A549 (cell line): ENCODE results near the gene CGREF1. TPM values are rescaled to one million over a fixed set of nuclear protein-coding genes. Genes with fewer than 3 reads are reported as not detected.

Experiments used
- ATAC-seq, 2 experiments: fragments of 200-7000 bp in 1 of 2; fragments of >200 bp in 1 of 2; cut with Nextera tagmentation in 1 of 2; cut with Tn5 transposase in 1 of 2; 3 replicates each; pipeline versions ENCODE4 v1.8.0 to v1.9.1; 2018 to 2020; ENCODE audit warnings: mild to moderate bottlenecking in 1 of 2, moderate library complexity in 1 of 2
- CTCF ChIA-PET: fragments of 300-600 bp; sonication (Branson Sonifier 250); formaldehyde crosslinking; extraction: SDS; loops from one replicate; lab custom pipeline; 2021; ENCODE audit warnings: antibody characterized with exemption, inconsistent platforms; lab: Yijun Ruan, JAX
- POLR2A ChIA-PET: fragments of 350-600 bp; formaldehyde crosslinking; extraction: SDS; loops from one replicate; lab custom pipeline; 2021; ENCODE audit warnings: antibody characterized with exemption, inconsistent platforms; lab: Yijun Ruan, JAX
- DNase-seq, 2 experiments: peaks; one replicate each; pipeline versions ENCODE4 v3.0.0 to v3.0.0-alpha.2; 2011 to 2016; ENCODE audit warnings: low read depth in 1 of 2, low spot score in 1 of 2
- FAIRE-seq: peaks from 2 replicates; lab custom pipeline; 2011; peaks lifted over from hg19 to GRCh38; lab: Jason Lieb, UNC
- H3K27ac ChIP-seq, 2 experiments: fragments of >200 bp; sonication (Bioruptor Twin); formaldehyde crosslinking; 3 replicates each; pipeline ENCODE4 v1.5.1; 2016 to 2017
- H3K4me1 ChIP-seq: fragments of >200 bp; sonication (Bioruptor Twin); formaldehyde crosslinking; 3 replicates; pipeline ENCODE4 v1.6.1; 2016
- H3K4me2 ChIP-seq: fragments of >200 bp; sonication (Bioruptor Twin); formaldehyde crosslinking; 3 replicates; pipeline ENCODE4 v1.6.1; 2016
- H3K4me3 ChIP-seq: fragments of >200 bp; sonication (Bioruptor Twin); formaldehyde crosslinking; 3 replicates; pipeline ENCODE4 v1.5.1; 2016
- H3K9me3 ChIP-seq: fragments of >200 bp; sonication (Bioruptor Twin); formaldehyde crosslinking; 3 replicates; pipeline ENCODE4 v1.6.1; 2016
- CBX2 ChIP-seq: fragments of 200-600 bp; sonication (generic); IDR thresholded peaks from 2 replicates; pipeline ENCODE4 v1.6.1; 2016; ENCODE audit warnings: low read depth, mild to moderate bottlenecking, borderline replicate concordance
- CHD4 ChIP-seq: fragments of 200-600 bp; sonication (generic); IDR thresholded peaks from 2 replicates; pipeline ENCODE4 v1.6.1; 2016; ENCODE audit warnings: antibody characterized with exemption, mild to moderate bottlenecking, borderline replicate concordance
- EHMT2 ChIP-seq: fragments of 200-600 bp; sonication (generic); IDR thresholded peaks from 2 replicates; pipeline ENCODE4 v1.6.1; 2016; ENCODE audit warnings: antibody characterized with exemption, low read depth, mild to moderate bottlenecking, moderate library complexity
- ESRRA ChIP-seq: fragments of 150-350 bp; IDR thresholded peaks from 2 replicates; pipeline ENCODE4 v1.6.1; 2014; ENCODE audit warnings: mild to moderate bottlenecking, low read length, borderline replicate concordance
- FOSB ChIP-seq: fragments of 250-450 bp; sonication (Bioruptor Pico); IDR thresholded peaks from 2 replicates; pipeline ENCODE4 v1.5.0; 2020; ENCODE audit warnings: mild to moderate bottlenecking, moderate library complexity
- FOXS1 ChIP-seq: fragments of 250-450 bp; sonication (Bioruptor Pico); IDR thresholded peaks from 2 replicates; pipeline ENCODE4 v1.5.0; 2020; ENCODE audit warnings: mild to moderate bottlenecking, moderate library complexity
- HDAC2 ChIP-seq: fragments of 200-600 bp; sonication (generic); IDR thresholded peaks from 2 replicates; pipeline ENCODE4 v1.6.1; 2016
- HOXA7 ChIP-seq: fragments of 250-450 bp; sonication (Bioruptor Pico); IDR thresholded peaks from 2 replicates; pipeline ENCODE4 v1.5.0; 2020; ENCODE audit warnings: mild to moderate bottlenecking, moderate library complexity
- KDM1A ChIP-seq: fragments of 200-600 bp; sonication (generic); IDR thresholded peaks from 2 replicates; pipeline ENCODE4 v1.6.1; 2016; ENCODE audit warnings: low read depth, mild to moderate bottlenecking
- KDM5A ChIP-seq: fragments of 200-600 bp; sonication (generic); IDR thresholded peaks from 2 replicates; pipeline ENCODE4 v1.6.1; 2016; ENCODE audit warnings: antibody characterized with exemption, mild to moderate bottlenecking
- MAFK ChIP-seq: fragments of 450-650 bp; IDR thresholded peaks from 2 replicates; pipeline ENCODE4 v1.6.1; 2014; ENCODE audit not compliant: partially characterized antibody
- MAZ ChIP-seq: fragments of 150-350 bp; IDR thresholded peaks from 2 replicates; pipeline ENCODE4 v1.6.1; 2014; ENCODE audit warnings: antibody characterized with exemption, low read depth, low read length, borderline replicate concordance
- NFE2L2 ChIP-seq: fragments of 150-350 bp; conservative IDR thresholded peaks from 2 replicates; pipeline ENCODE4 v1.6.1; 2014; ENCODE audit warnings: low read length
- NPAS2 ChIP-seq: fragments of 250-450 bp; sonication (Bioruptor Pico); IDR thresholded peaks from 2 replicates; pipeline ENCODE4 v1.8.0; 2022; ENCODE audit warnings: mild to moderate bottlenecking, moderate library complexity, borderline replicate concordance
- NR3C1 ChIP-seq: fragments of >200 bp; sonication (Bioruptor Twin); formaldehyde crosslinking; IDR thresholded peaks from 3 replicates; pipeline ENCODE4 v1.6.1; 2017
- POLR2A ChIP-seq: IDR thresholded peaks from 2 replicates; pipeline ENCODE4 v1.6.1; 2012; ENCODE audit warnings: mild to moderate bottlenecking, low read length
- POLR2AphosphoS2 ChIP-seq: conservative IDR thresholded peaks from 2 replicates; pipeline ENCODE4 v1.6.1; 2012; ENCODE audit warnings: low read length, improper control_type of control experiment, inconsistent platforms
- RNF2 ChIP-seq: fragments of 200-600 bp; sonication (generic); IDR thresholded peaks from 2 replicates; pipeline ENCODE4 v1.6.1; 2016; ENCODE audit warnings: low read depth, mild to moderate bottlenecking, antibody characterized with exemption, moderate library complexity, borderline replicate concordance
- ZFP36 ChIP-seq: fragments of 450-650 bp; IDR thresholded peaks from 2 replicates; pipeline ENCODE4 v1.6.1; 2014; ENCODE audit warnings: borderline replicate concordance; ENCODE audit not compliant: partially characterized antibody
- ZNF302 ChIP-seq: fragments of 250-450 bp; sonication (Bioruptor Pico); IDR thresholded peaks from 2 replicates; pipeline ENCODE4 v1.9.0; 2021; ENCODE audit warnings: inconsistent platforms, mild to moderate bottlenecking, moderate library complexity
- WGBS: methylation state at CpG from one replicate; pipeline ENCODE4 v1.1.6; 2017; ENCODE audit errors: missing lambda C conversion rate; 5-methylcytosine and 5-hydroxymethylcytosine counted together
- polyA plus RNA-seq, 4 experiments: library from polyadenylated mRNA; depleted of rRNA in 3 of 4; stranded (reverse); fragments of >200 nt; fragmentation: RNase III in 1 of 4; extraction: RNeasy Plus Mini Kit Qiagen cat#74134 plus additional on column Dnase treatment in 1 of 4; gene quantifications; 2 replicates in 3 of 4; 3 replicates in 1 of 4; pipeline ENCODE4 v1.2.3, GENCODE V29; 2011 to 2017
- TF ChIP-seq, protein P1 (sequence below): fragments of >200 bp; sonication (Bioruptor Twin); formaldehyde crosslinking; IDR thresholded peaks from 3 replicates; pipeline ENCODE4 v1.5.1; 2016
- TF ChIP-seq, protein P2 (sequence below): fragments of 250-450 bp; sonication (Bioruptor Pico); IDR thresholded peaks from 2 replicates; pipeline ENCODE4 v1.5.0; 2020; ENCODE audit warnings: low read depth, mild to moderate bottlenecking, moderate library complexity
- TF ChIP-seq, protein P3 (sequence below): IDR thresholded peaks from 2 replicates; pipeline ENCODE4 v1.6.1; 2012
- TF ChIP-seq, protein P4 (sequence below): fragments of 200-600 bp; sonication (generic); IDR thresholded peaks from 2 replicates; pipeline ENCODE4 v1.6.1; 2016; ENCODE audit warnings: antibody characterized with exemption, mild to moderate bottlenecking, moderate library complexity
- TF ChIP-seq, protein P5 (sequence below): fragments of 250-450 bp; sonication (Bioruptor Pico); IDR thresholded peaks from 2 replicates; pipeline ENCODE4 v1.5.0; 2021; ENCODE audit warnings: mild to moderate bottlenecking, moderate library complexity, borderline replicate concordance
- TF ChIP-seq, protein P6 (sequence below): fragments of 450-650 bp; IDR thresholded peaks from 2 replicates; pipeline ENCODE4 v1.6.1; 2014; ENCODE audit warnings: antibody characterized with exemption

CGREF1 gene
- polyA plus RNA-seq, 2 of the 4 experiments (the other 2 are of a cell fraction), result 5.1 to 5.8 TPM

DNA sequence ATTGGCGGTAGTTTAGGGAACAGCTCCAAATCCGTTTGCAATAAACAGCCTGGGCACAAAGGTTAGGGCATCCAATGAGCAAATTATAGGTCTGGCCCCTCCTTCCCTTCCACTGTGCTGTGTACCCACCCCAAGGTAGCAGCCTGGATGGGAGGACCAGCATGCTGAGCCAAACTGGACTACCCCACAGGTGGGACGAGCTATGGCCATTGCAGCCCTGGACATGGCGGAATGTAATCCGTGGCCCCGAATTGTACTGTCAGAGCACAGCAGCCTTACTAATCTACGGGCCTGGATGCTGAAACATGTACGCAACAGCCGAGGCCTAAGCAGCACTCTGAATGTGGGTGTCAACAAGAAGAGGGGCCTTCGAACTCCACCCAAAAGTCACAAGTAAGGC, 60.7 kb downstream of the CGREF1 start:
- FAIRE-seq (no peak), ATAC-seq (no peak), DNase-seq (no peak)
- Histone ChIP-seq H3K4me2 (no peak overlapping the region), H3K9me3 (no peaks in the 10 kb centered on the region), H3K27ac (no peak overlapping the region), H3K4me1 (no peaks in the 10 kb centered on the region), H3K4me3 (no peak overlapping the region)
- WGBS, result 89% methylated on average over 10 of the region's 10 CpGs
- TF ChIP-seq RNF2, result no peak
- TF ChIP-seq CBX2, result no peak
- TF ChIP-seq, protein P1, sequence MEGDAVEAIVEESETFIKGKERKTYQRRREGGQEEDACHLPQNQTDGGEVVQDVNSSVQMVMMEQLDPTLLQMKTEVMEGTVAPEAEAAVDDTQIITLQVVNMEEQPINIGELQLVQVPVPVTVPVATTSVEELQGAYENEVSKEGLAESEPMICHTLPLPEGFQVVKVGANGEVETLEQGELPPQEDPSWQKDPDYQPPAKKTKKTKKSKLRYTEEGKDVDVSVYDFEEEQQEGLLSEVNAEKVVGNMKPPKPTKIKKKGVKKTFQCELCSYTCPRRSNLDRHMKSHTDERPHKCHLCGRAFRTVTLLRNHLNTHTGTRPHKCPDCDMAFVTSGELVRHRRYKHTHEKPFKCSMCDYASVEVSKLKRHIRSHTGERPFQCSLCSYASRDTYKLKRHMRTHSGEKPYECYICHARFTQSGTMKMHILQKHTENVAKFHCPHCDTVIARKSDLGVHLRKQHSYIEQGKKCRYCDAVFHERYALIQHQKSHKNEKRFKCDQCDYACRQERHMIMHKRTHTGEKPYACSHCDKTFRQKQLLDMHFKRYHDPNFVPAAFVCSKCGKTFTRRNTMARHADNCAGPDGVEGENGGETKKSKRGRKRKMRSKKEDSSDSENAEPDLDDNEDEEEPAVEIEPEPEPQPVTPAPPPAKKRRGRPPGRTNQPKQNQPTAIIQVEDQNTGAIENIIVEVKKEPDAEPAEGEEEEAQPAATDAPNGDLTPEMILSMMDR, result no peak
- no peak for TF ChIP-seq POLR2A
- TF ChIP-seq NR3C1, result no peak
- no peak for TF ChIP-seq ZFP36
- no peak for TF ChIP-seq ESRRA
- no peak for TF ChIP-seq HOXA7
- TF ChIP-seq FOXS1 (CRISPR knock-in tag), result no peak
- no peak for TF ChIP-seq HDAC2
- TF ChIP-seq CHD4, result no peak
- no peak for TF ChIP-seq NPAS2
- TF ChIP-seq, protein P2, sequence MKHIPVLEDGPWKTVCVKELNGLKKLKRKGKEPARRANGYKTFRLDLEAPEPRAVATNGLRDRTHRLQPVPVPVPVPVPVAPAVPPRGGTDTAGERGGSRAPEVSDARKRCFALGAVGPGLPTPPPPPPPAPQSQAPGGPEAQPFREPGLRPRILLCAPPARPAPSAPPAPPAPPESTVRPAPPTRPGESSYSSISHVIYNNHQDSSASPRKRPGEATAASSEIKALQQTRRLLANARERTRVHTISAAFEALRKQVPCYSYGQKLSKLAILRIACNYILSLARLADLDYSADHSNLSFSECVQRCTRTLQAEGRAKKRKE (CRISPR knock-in tag), result no peak
- TF ChIP-seq, protein P3, sequence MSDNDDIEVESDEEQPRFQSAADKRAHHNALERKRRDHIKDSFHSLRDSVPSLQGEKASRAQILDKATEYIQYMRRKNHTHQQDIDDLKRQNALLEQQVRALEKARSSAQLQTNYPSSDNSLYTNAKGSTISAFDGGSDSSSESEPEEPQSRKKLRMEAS, result no peak
- TF ChIP-seq KDM1A, result no peak
- CTCF ChIA-PET, result interaction anchor here (0.7 to 18.7 kb wide), 5 partner anchors 11 to 453 kb away, joined by 3 to 253 read pairs (median 6); partner anchors contain the start of genes EMILIN1, KHK and OST4
- POLR2A ChIA-PET, result interaction anchor here (5.5 kb wide), 1 partner anchor 13 kb away, joined by 35 read pairs; the partner anchor contains the start of gene OST4

DNA sequence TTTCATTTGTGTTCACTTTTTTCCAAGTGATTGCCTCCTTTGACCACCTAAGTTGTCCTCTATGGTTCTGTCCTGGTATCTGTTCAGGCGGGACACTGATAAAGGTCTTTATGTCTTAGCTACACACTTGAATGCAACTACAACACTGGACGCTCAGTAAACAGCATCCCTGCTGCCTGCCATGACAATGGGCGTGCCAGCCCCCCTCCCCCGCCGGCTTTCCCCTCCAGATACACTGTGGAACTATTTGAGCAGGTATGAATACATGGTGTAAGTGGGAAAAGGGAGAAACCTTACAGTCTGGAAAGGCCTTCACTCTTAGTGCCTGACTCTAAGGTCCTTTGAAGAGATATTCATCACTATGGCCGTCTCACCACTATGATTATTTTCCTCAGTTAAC, 61.7 kb downstream of the CGREF1 start:
- WGBS, result 88% methylated on average over 6 of the region's 6 CpGs
- Histone ChIP-seq H3K4me1 (peaks cover 6% of the 10 kb centered on the region; the same call in 1 of the 3 replicates), H3K4me2 (no peak overlapping the region), H3K4me3 (no peak overlapping the region), H3K9me3 (no peaks in the 10 kb centered on the region), H3K27ac (no peak overlapping the region)
- ChIA-PET CTCF (interaction anchor here (1.5 to 18.7 kb wide), 5 partner anchors 12 to 134 kb away, joined by 3 to 253 read pairs (median 16); partner anchors contain the start of genes EMILIN1, KHK and OST4), POLR2A (interaction anchor here (5.5 kb wide), 1 partner anchor 14 kb away, joined by 35 read pairs; the partner anchor contains the start of gene OST4)
- ATAC-seq (no peak), FAIRE-seq (no peak), DNase-seq (no peak)
- TF ChIP-seq, protein P4, sequence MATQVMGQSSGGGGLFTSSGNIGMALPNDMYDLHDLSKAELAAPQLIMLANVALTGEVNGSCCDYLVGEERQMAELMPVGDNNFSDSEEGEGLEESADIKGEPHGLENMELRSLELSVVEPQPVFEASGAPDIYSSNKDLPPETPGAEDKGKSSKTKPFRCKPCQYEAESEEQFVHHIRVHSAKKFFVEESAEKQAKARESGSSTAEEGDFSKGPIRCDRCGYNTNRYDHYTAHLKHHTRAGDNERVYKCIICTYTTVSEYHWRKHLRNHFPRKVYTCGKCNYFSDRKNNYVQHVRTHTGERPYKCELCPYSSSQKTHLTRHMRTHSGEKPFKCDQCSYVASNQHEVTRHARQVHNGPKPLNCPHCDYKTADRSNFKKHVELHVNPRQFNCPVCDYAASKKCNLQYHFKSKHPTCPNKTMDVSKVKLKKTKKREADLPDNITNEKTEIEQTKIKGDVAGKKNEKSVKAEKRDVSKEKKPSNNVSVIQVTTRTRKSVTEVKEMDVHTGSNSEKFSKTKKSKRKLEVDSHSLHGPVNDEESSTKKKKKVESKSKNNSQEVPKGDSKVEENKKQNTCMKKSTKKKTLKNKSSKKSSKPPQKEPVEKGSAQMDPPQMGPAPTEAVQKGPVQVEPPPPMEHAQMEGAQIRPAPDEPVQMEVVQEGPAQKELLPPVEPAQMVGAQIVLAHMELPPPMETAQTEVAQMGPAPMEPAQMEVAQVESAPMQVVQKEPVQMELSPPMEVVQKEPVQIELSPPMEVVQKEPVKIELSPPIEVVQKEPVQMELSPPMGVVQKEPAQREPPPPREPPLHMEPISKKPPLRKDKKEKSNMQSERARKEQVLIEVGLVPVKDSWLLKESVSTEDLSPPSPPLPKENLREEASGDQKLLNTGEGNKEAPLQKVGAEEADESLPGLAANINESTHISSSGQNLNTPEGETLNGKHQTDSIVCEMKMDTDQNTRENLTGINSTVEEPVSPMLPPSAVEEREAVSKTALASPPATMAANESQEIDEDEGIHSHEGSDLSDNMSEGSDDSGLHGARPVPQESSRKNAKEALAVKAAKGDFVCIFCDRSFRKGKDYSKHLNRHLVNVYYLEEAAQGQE, result no peak
- TF ChIP-seq, protein P5, sequence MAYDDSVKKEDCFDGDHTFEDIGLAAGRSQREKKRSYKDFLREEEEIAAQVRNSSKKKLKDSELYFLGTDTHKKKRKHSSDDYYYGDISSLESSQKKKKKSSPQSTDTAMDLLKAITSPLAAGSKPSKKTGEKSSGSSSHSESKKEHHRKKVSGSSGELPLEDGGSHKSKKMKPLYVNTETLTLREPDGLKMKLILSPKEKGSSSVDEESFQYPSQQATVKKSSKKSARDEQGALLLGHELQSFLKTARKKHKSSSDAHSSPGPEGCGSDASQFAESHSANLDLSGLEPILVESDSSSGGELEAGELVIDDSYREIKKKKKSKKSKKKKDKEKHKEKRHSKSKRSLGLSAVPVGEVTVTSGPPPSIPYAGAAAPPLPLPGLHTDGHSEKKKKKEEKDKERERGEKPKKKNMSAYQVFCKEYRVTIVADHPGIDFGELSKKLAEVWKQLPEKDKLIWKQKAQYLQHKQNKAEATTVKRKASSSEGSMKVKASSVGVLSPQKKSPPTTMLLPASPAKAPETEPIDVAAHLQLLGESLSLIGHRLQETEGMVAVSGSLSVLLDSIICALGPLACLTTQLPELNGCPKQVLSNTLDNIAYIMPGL (CRISPR knock-in tag), result no peak
- TF ChIP-seq ZNF302 (CRISPR knock-in tag) (no peak), NFE2L2 (no peak), NPAS2 (no peak), KDM5A (no peak), MAFK (no peak), FOSB (CRISPR knock-in tag) (no peak), EHMT2 (no peak), MAZ (no peak), KDM1A (no peak), POLR2AphosphoS2 (no peak), ESRRA (no peak)
- TF ChIP-seq, protein P1, result no peak
- TF ChIP-seq, protein P6, sequence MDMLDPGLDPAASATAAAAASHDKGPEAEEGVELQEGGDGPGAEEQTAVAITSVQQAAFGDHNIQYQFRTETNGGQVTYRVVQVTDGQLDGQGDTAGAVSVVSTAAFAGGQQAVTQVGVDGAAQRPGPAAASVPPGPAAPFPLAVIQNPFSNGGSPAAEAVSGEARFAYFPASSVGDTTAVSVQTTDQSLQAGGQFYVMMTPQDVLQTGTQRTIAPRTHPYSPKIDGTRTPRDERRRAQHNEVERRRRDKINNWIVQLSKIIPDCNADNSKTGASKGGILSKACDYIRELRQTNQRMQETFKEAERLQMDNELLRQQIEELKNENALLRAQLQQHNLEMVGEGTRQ, result no peak
